HEK293 (cell line): ENCODE data around the gene CIZ1.

Source experiments
- ZNF274 ChIP-seq, 2 experiments: fragments of 200-500 bp in 1 of 2; fragments of 450-650 bp in 1 of 2; sonication (Bioruptor generic) in 1 of 2; formaldehyde crosslinking in 1 of 2; IDR thresholded peaks; 2 replicates each; pipeline versions ENCODE4 v1.5.1 to v1.6.1; 2014 to 2016; ENCODE audit warnings: borderline replicate concordance in 1 of 2, inconsistent platforms in 1 of 2, low read length in 1 of 2, missing biosample characterization in 1 of 2, missing genetic modification characterization in 1 of 2
- TF ChIP-seq, protein P1 (sequence below): fragments of 450-650 bp; formaldehyde crosslinking; IDR thresholded peaks from 2 replicates; pipeline ENCODE4 v1.5.1; 2016; ENCODE audit warnings: missing biosample characterization, missing genetic modification characterization

DNA sequence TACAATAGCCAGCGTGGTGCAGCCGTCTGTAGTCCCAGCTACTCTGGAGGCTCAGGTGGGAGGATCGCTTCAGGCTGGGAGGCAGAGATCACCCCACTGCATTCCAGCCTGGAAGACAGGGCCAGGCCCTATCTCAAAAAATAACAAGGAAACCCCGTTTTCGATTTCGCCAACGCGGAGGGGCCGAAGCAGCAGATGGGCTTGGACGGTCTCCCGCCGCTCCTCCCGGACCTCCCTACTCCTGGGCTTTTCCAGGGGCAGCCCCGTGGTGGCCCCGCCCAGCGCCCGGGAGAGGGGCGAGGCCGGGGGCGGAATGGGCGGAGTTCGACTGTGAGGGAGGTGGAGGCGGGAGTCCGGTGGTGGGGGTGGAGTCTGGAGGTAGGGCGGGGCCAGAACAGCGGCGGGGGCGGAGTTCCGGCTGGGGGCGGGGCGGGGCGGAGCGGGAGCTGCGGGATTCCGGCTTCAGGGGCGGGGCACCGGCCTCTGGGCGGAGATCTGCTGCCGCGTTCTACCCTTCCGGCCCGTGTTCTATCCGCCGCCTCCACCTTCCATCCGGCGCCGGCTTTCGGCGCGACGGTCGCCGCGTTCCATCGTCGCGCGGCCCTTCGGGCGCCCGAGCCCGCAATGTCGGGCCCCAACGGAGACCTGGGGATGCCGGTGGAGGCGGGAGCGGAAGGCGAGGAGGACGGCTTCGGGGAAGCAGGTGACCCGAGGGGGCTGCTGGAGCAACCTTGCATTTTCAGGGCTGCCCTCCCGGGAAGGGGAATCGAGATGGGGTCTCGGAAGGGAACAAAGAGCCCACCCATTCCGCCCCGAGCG lies 31.4 kb downstream of the CIZ1 start, which contains the start of gene BBLN:
- TF ChIP-seq, protein P1, sequence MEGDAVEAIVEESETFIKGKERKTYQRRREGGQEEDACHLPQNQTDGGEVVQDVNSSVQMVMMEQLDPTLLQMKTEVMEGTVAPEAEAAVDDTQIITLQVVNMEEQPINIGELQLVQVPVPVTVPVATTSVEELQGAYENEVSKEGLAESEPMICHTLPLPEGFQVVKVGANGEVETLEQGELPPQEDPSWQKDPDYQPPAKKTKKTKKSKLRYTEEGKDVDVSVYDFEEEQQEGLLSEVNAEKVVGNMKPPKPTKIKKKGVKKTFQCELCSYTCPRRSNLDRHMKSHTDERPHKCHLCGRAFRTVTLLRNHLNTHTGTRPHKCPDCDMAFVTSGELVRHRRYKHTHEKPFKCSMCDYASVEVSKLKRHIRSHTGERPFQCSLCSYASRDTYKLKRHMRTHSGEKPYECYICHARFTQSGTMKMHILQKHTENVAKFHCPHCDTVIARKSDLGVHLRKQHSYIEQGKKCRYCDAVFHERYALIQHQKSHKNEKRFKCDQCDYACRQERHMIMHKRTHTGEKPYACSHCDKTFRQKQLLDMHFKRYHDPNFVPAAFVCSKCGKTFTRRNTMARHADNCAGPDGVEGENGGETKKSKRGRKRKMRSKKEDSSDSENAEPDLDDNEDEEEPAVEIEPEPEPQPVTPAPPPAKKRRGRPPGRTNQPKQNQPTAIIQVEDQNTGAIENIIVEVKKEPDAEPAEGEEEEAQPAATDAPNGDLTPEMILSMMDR (tag by site-specific recombination), result no peak
- TF ChIP-seq ZNF274 (IDR thresholded peaks at IDR 0.05; ENCODE audit: low read length) (no peak), ZNF274 (tag by site-specific recombination; IDR thresholded peaks at IDR 0.05; ENCODE audit: borderline replicate concordance) (no peak)
